B cell (primary cell): Measurements from ENCODE around the gene LRRC45.

Experiments
- CTCF ChIP-seq: fragments of 200-600 bp; IDR thresholded peaks from one replicate; pipeline ENCODE4 v1.8.0; 2022; ENCODE audit warnings: antibody characterized with exemption, mild to moderate bottlenecking
- EZH2 ChIP-seq: IDR thresholded peaks from 2 replicates; pipeline ENCODE4 v1.6.1; 2012; ENCODE audit warnings: borderline replicate concordance, low read depth, mild to moderate bottlenecking, moderate library complexity, low read length; ENCODE audit not compliant: insufficient read depth, poor library complexity, severe bottlenecking

DNA sequence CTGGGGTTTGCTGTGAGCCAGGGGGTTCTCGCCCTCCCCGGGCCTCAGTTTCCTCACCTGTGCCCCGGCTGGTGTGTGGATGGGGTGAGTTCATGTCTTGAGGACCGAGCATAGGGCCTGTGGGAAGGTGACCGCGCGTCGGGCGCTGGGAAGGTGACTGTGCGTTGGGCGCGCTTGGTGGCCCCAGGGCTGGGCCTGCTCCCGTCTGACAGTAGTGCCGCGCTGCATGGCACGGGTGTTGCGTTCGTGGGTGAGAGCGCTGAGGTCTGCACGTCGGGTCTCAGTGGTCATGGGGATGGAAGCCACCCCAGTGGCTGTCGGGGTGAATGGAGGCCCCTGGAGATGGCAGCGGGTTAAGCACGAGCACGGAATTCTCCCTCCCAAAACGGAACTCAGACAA lies 36.5 kb upstream of the LRRC45 start:
- TF ChIP-seq CTCF: no peak
- no peak for TF ChIP-seq EZH2
